ENCODE results near the gene GINS2. TPM values are rescaled to one million over a fixed set of nuclear protein-coding genes. Genes with fewer than 3 reads are reported as not detected.

The GINS2 gene
- total RNA-seq, 1 experiment from 2014 or later: 53.3 TPM

DNA sequence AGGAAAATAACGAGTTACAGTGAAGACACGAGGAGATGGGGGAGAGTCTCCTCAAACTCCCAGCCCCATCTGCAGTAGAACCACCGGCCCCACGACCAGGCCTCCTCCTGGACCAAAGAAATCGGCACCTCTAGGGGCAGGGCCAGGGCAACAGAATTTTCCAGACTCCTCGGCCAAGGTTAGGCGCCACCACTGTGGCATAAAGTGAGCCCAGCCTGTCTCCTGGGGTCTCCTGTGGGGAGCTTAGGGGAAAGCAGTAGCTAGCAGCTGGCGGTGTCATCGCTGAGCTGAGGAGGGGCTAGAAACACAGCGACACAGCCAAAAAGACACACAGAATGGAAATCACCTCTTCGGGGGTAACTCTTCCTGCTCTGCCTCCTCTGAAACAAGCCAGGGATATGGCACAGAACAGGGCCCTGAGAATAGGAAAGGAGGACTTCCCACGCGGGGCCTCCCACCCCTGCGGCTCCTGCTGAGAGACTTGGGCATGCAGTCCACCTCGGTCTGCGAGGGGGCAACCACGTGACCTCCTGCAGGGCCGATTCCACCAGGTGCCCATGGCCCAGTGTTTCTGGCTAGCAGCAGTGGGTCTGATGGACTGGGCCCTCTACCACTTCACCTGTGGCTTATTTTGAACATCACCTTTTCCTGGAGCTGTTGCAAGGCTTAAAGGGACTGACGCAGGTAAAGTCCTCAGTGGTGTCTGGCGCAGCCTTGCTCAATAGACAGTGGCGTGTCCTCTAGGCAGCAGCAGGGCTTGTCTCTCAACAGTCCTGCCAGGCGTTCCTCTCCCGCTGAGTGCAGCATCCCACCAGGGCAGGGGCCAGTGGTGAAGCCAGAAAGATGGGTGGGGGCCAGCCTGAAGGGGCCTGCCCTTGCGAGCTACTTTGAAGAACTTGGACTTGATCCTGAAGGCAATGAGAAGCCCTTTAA is 6.7 kb upstream of the GINS2 start:
- Histone ChIP-seq H3K9ac (ENCODE audit: low read length) (no peak overlapping the region), H3K4me2 (ENCODE audit: low read length) (no peak overlapping the region), H3K9me2 (ENCODE audit: insufficient read depth) (no peaks in the 10 kb centered on the region), H2AFZ (ENCODE audit: low read depth, low read length, poor library complexity, severe bottlenecking) (no peak overlapping the region), H3K4me3 (replicated peaks in 1 of 2; ENCODE audit: low read depth in 1 of 2, low read length in 2 of 2) (no peak overlapping the region), H3K27ac (ENCODE audit: low read depth, low read length) (no peak overlapping the region), H3K9me3 (ENCODE audit: control insufficient read depth in 1 of 2, insufficient read depth in 1 of 2, low read depth in 1 of 2, low read length in 2 of 2) (no peaks in the 10 kb centered on the region), H3K4me1 (ENCODE audit: control insufficient read depth in 1 of 2, insufficient read depth in 2 of 2, low read length in 2 of 2) (peaks cover 0 to 12% of the 10 kb centered on the region in 2 experiments; a peak in 1 of 4 replicates), H3K36me3 (ENCODE audit: control insufficient read depth in 1 of 2, insufficient read depth in 2 of 2, low read length in 2 of 2) (no peaks in the 10 kb centered on the region), H3K79me2 (ENCODE audit: insufficient read depth, low read length) (no peaks in the 10 kb centered on the region), H3K27me3 (ENCODE audit: insufficient read depth, low read length) (peaks cover 12% of the 10 kb centered on the region; the same call in 1 of the 2 replicates), H4K20me1 (ENCODE audit: insufficient read depth) (no peaks in the 10 kb centered on the region)
- CTCF ChIA-PET: interaction anchor here (0.8 kb wide), 1 partner anchor 22 kb away, joined by 3 read pairs; no protein-coding TSS in a partner anchor
- no peak for ATAC-seq
- RAD21 ChIA-PET (ENCODE audit: low non-redundant PET in 1 of 2, low total read pairs in 2 of 2, uncharacterized antibody in 2 of 2, unreplicated experiment in 2 of 2): no interaction called here
- no TSS peak for BruUV-seq (replicated peaks)
- intact Hi-C loops (cut with micrococcal nuclease): no loop called here
- TF ChIP-seq EGR1 (IDR thresholded peaks at IDR 0.05; ENCODE audit: low read depth) (no peak), ATF3 (IDR thresholded peaks at IDR 0.05) (no peak), POLR2A (IDR thresholded peaks at IDR 0.05; ENCODE audit: borderline replicate concordance, extremely low read depth, insufficient read depth, insufficient read length) (no peak), EZH2phosphoT487 (IDR thresholded peaks at IDR 0.05; ENCODE audit: borderline replicate concordance) (no peak), YY1 (IDR thresholded peaks at IDR 0.05; ENCODE audit: extremely low read depth, insufficient replicate concordance, low read depth, low read length) (no peak), SRF (IDR thresholded peaks at IDR 0.05; ENCODE audit: low read depth) (no peak), REST (IDR thresholded peaks at IDR 0.05; ENCODE audit: low read depth) (no peak), CBX3 (IDR thresholded peaks at IDR 0.05; ENCODE audit: low read depth) (no peak), POLR2AphosphoS5 (IDR thresholded peaks at IDR 0.05; ENCODE audit: low read depth, low read length) (no peak), ZNF274 (IDR thresholded peaks at IDR 0.05; ENCODE audit: low read depth, low read length) (no peak)
- TF ChIP-seq, protein P1, sequence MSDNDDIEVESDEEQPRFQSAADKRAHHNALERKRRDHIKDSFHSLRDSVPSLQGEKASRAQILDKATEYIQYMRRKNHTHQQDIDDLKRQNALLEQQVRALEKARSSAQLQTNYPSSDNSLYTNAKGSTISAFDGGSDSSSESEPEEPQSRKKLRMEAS (IDR thresholded peaks at IDR 0.05): no peak
- POLR2A ChIA-PET: no interaction called here
- no peak for DNase-seq (ENCODE audit: low read depth, low spot score)
